ENCODE measurements around the gene F2R. TPM values are rescaled to one million over a fixed set of nuclear protein-coding genes. Genes with fewer than 3 reads are reported as not detected.

Gene F2R
- total and polyA plus RNA-seq, 2 of the 8 experiments (the other 6 are each of a cell fraction or from before 2014, with no cell fraction given), result 23.8 to 29.1 TPM

DNA sequence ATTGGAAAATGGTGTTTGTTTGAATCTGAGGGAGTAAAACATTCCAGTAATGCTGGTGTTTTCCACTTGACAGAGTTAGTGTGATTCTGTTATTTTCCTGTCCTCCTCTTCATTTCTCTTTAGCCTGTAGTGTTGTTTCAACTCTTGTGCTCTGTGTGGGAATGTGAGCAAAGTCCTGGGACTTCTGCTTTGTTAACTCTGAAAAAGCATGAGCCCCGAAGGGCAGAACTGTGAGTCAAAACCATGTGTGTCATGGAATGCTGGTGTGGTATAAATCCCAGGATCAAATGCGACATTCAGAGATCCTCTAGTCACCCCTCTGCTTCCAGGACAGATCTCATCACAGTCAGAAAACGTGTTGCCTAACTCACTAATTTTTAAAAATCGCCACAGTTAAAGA, 8.9 kb downstream of the F2R start:
- Histone ChIP-seq H3K4me3 (ENCODE audit: extremely low read depth in 1 of 4, insufficient read depth in 2 of 4, low read depth in 3 of 4, low read length in 4 of 4) (no peak overlapping the region), H2BK5ac (ENCODE audit: low read depth, low read length) (no peak overlapping the region), H4K20me1 (replicated peaks in 1 of 2; ENCODE audit: control insufficient read depth in 1 of 2, insufficient read depth in 2 of 2, low read length in 2 of 2) (peaks cover 2 to 3% of the 10 kb centered on the region in 2 experiments), H2BK15ac (ENCODE audit: low read length) (no peak overlapping the region), H4K5ac (ENCODE audit: insufficient read length, low read depth, low read length) (no peak overlapping the region), H3K9ac (replicated peaks in 1 of 4; ENCODE audit: extremely low read depth in 1 of 4, low read depth in 3 of 4, low read length in 3 of 4) (no peak overlapping the region), H3K27me3 (replicated peaks in 1 of 4; ENCODE audit: control insufficient read depth in 3 of 4, extremely low read depth in 1 of 4, insufficient read depth in 3 of 4, low read length in 3 of 4) (no peaks in the 10 kb centered on the region), H3K79me1 (ENCODE audit: low read depth, low read length) (peaks cover 7% of the 10 kb centered on the region; the same call in 1 of the 2 replicates), H3K36me3 (ENCODE audit: control insufficient read depth in 2 of 4, insufficient read depth in 4 of 4, low read length in 3 of 4) (peaks cover 0 to 4% (median 2%) of the 10 kb centered on the region in 4 experiments; a peak in 3 of 8 replicates), H4K91ac (replicated peaks; ENCODE audit: insufficient read length, low read length) (no peak overlapping the region), H2BK120ac (replicated peaks; ENCODE audit: low read depth, low read length) (no peak overlapping the region), H2AFZ (ENCODE audit: low read length) (no peak overlapping the region), H3K4me1 (replicated peaks in 1 of 4; ENCODE audit: control insufficient read depth in 3 of 4, insufficient read depth in 4 of 4, low read length in 3 of 4) (no peaks in the 10 kb centered on the region), H3K27ac (ENCODE audit: low read depth, low read length) (no peak overlapping the region), H3K56ac (replicated peaks; ENCODE audit: insufficient read length, low read depth, low read length) (no peak overlapping the region), H2BK12ac (ENCODE audit: low read depth, low read length) (no peak overlapping the region), H2BK20ac (ENCODE audit: low read length) (no peak overlapping the region), H3K79me2 (ENCODE audit: control insufficient read depth in 1 of 2, insufficient read depth in 2 of 2, low read length in 2 of 2) (peaks cover 0 to 37% of the 10 kb centered on the region in 2 experiments; a peak in 2 of 4 replicates), H4K8ac (ENCODE audit: extremely low read depth, insufficient read depth, low read length) (no peak overlapping the region), H3K14ac (ENCODE audit: insufficient read length) (no peak overlapping the region), H3K23ac (ENCODE audit: insufficient read length) (no peak overlapping the region), H3K9me3 (ENCODE audit: insufficient read depth in 2 of 2, low read depth in 1 of 2, low read length in 1 of 2) (peaks cover 6 to 10% of the 10 kb centered on the region in 2 experiments), H3K4me2 (ENCODE audit: insufficient read depth in 1 of 2, low read depth in 2 of 2, low read length in 2 of 2) (no peak overlapping the region), H3K23me2 (ENCODE audit: low read depth, low read length) (no peaks in the 10 kb centered on the region), H3K4ac (replicated peaks; ENCODE audit: insufficient read length, low read depth, low read length) (no peak overlapping the region), H2AK5ac (ENCODE audit: low read depth, low read length) (no peak overlapping the region), H3K18ac (ENCODE audit: extremely low read depth, low read length) (no peak overlapping the region)
- ChIA-PET CTCF (ENCODE audit: partially characterized antibody) (interaction anchor here (1.0 kb wide), 1 partner anchor 416 kb away, joined by 3 read pairs; no protein-coding TSS in a partner anchor), POLR2A (ENCODE audit: partially characterized antibody) (no interaction called here)
- no peak for FAIRE-seq
- no peak for TF ChIP-seq CBX8 (IDR thresholded peaks at IDR 0.05; ENCODE audit: borderline replicate concordance, low read depth, low read length)
- no peak for TF ChIP-seq JUN (IDR thresholded peaks at IDR 0.05; ENCODE audit: low read depth, low read length)
- TF ChIP-seq TCF12 (IDR thresholded peaks at IDR 0.05; ENCODE audit: low read depth, low read length), result no peak
- TF ChIP-seq MAFK (IDR thresholded peaks at IDR 0.05; ENCODE audit: low read depth, low read length), result no peak
- no peak for TF ChIP-seq CTBP2 (IDR thresholded peaks at IDR 0.05; ENCODE audit: borderline replicate concordance, insufficient read depth, insufficient read length, low read length)
- TF ChIP-seq CREB1 (IDR thresholded peaks at IDR 0.05), result no peak
- no peak for TF ChIP-seq HDAC6 (IDR thresholded peaks at IDR 0.05; ENCODE audit: low read depth, low read length)
- no peak for TF ChIP-seq EZH2 (IDR thresholded peaks at IDR 0.05; ENCODE audit: low read depth, low read length, severe bottlenecking)
- TF ChIP-seq POLR2A (IDR thresholded peaks at IDR 0.05; ENCODE audit: control extremely low read depth in 1 of 2, low read depth in 2 of 2, low read length in 2 of 2), result no peak
- no peak for TF ChIP-seq YY1 (IDR thresholded peaks at IDR 0.05; ENCODE audit: low read depth, low read length)
- no peak for TF ChIP-seq PHF8 (conservative IDR thresholded peaks at IDR 0.05; ENCODE audit: low read depth, low read length)
- no peak for DNase-seq (ENCODE audit: low read depth in 1 of 2, low spot score in 2 of 2)
- WGBS, 2 experiments (ENCODE audit: extremely low coverage in 1 of 2, insufficient coverage in 1 of 2, insufficient read length in 1 of 2, insufficient replicate concordance in 2 of 2, low coverage in 1 of 2, low lambda C conversion rate in 2 of 2, missing lambda C conversion rate in 1 of 2), result 77% methylated on average over 4 of the region's 4 CpGs; no CpG with 5 or more reads in 1 of the 2 experiments

Measured in H1 (cell line).